Measurements from ENCODE around the gene SYNJ1. TPM values are rescaled to one million over a fixed set of nuclear protein-coding genes. Genes with fewer than 3 reads are reported as not detected.
A peak's percentile ranks its signal among the peaks of the same experiment; 100 is the strongest.

The SYNJ1 gene
- total and polyA plus RNA-seq, 9 of the 15 experiments (the other 6 are each of a cell fraction or from before 2014, with no cell fraction given): 2.4 to 10.6 (median 5.6) TPM

DNA sequence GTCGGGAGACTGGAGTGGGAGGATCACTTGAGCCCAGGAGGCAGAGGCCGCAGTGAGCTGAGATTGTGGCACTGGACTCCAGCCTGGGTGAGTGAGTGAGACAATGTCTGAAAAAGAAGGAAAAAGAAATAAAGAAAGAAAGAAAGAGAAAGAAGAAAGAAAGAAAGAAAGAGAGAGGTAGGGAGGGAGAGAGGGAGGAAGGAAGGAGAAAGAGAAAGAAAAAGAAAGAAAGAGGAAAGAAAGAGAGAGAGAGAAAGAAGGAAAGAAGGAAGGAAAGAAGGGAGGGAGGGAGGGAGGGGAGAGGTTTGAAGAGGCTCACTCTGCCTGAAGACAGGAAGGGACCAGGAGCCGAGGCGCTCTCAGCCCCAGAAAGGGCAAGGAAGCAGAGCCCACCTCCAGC is 137.7 kb downstream of the SYNJ1 start:
- 37% methylated on average over 4 of the region's 4 CpGs for WGBS (ENCODE audit: insufficient coverage, low coverage, missing lambda C conversion rate)
- H3K36me3 ChIP-seq (ENCODE audit: control insufficient read depth, insufficient read depth, low read length): no peaks in the 10 kb centered on the region; the same call in 2 of the 3 replicates
- H3K4me3 ChIP-seq: no peak overlapping the region
- intact Hi-C loops (cut with micrococcal nuclease) (no loop called here), in situ Hi-C loops (cut with MboI) (no loop called here)
- H3K9me3 ChIP-seq (replicated peaks; ENCODE audit: control insufficient read depth, insufficient read depth, low read depth, low read length): no peaks in the 10 kb centered on the region
- no peak overlapping the region; a peak in 1 of 4 replicates for H3K9ac ChIP-seq (ENCODE audit: insufficient read depth in 1 of 2, low read depth in 2 of 2, low read length in 2 of 2)
- POLR2A ChIA-PET: interaction anchor here (0.9 to 1.0 kb wide), 2 partner anchors 10 to 11 kb away, joined by 3 read pairs; no protein-coding TSS in a partner anchor
- DNase-seq (ENCODE audit: extremely low read depth in 1 of 4, low spot score in 3 of 4) (no peak), FAIRE-seq (no peak), ATAC-seq (no peak)
- CTCF ChIA-PET (ENCODE audit: low intra/inter-chr PET ratio): no interaction called here
- no peaks in the 10 kb centered on the region; a peak in 2 of 5 replicates for H3K27me3 ChIP-seq (ENCODE audit: control insufficient read depth in 2 of 2, insufficient read depth in 2 of 2, low read length in 2 of 2)
- BruUV-seq (replicated peaks): no TSS peak
- H2AFZ ChIP-seq (ENCODE audit: low read depth, low read length): peak overlapping the region; percentile 7; the same call in 1 of the 2 replicates
- H3K4me2 ChIP-seq (ENCODE audit: insufficient read depth, low read length): no peak overlapping the region
- TF ChIP-seq, protein P1, sequence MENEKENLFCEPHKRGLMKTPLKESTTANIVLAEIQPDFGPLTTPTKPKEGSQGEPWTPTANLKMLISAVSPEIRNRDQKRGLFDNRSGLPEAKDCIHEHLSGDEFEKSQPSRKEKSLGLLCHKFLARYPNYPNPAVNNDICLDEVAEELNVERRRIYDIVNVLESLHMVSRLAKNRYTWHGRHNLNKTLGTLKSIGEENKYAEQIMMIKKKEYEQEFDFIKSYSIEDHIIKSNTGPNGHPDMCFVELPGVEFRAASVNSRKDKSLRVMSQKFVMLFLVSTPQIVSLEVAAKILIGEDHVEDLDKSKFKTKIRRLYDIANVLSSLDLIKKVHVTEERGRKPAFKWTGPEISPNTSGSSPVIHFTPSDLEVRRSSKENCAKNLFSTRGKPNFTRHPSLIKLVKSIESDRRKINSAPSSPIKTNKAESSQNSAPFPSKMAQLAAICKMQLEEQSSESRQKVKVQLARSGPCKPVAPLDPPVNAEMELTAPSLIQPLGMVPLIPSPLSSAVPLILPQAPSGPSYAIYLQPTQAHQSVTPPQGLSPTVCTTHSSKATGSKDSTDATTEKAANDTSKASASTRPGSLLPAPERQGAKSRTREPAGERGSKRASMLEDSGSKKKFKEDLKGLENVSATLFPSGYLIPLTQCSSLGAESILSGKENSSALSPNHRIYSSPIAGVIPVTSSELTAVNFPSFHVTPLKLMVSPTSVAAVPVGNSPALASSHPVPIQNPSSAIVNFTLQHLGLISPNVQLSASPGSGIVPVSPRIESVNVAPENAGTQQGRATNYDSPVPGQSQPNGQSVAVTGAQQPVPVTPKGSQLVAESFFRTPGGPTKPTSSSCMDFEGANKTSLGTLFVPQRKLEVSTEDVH (IDR thresholded peaks at IDR 0.05; ENCODE audit: low read depth, partially characterized antibody): no peak
- TF ChIP-seq ZBTB1 (CRISPR knock-in tag; IDR thresholded peaks at IDR 0.05; ENCODE audit: borderline replicate concordance, low read depth) (no peak), HMG20B (CRISPR knock-in tag; IDR thresholded peaks at IDR 0.05) (no peak), NFE2L1 (tag; IDR thresholded peaks at IDR 0.05; ENCODE audit: borderline replicate concordance, low read depth) (no peak), TEAD1 (CRISPR knock-in tag; IDR thresholded peaks at IDR 0.05) (no peak), SNIP1 (IDR thresholded peaks at IDR 0.05; ENCODE audit: low read depth) (no peak), HNRNPL (IDR thresholded peaks at IDR 0.05; ENCODE audit: low read depth, low read length) (no peak), HLTF (IDR thresholded peaks at IDR 0.05) (0 out of 2 replicates have a peak, but pooled peaks have one; percentile 21)
- TF ChIP-seq, protein P2, sequence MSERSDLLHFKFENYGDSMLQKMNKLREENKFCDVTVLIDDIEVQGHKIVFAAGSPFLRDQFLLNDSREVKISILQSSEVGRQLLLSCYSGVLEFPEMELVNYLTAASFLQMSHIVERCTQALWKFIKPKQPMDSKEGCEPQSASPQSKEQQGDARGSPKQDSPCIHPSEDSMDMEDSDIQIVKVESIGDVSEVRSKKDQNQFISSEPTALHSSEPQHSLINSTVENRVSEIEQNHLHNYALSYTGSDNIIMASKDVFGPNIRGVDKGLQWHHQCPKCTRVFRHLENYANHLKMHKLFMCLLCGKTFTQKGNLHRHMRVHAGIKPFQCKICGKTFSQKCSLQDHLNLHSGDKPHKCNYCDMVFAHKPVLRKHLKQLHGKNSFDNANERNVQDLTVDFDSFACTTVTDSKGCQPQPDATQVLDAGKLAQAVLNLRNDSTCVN (CRISPR knock-in tag; IDR thresholded peaks at IDR 0.05): peak; percentile 71; the same call in 1 of the 2 replicates
- TF ChIP-seq, protein P3, sequence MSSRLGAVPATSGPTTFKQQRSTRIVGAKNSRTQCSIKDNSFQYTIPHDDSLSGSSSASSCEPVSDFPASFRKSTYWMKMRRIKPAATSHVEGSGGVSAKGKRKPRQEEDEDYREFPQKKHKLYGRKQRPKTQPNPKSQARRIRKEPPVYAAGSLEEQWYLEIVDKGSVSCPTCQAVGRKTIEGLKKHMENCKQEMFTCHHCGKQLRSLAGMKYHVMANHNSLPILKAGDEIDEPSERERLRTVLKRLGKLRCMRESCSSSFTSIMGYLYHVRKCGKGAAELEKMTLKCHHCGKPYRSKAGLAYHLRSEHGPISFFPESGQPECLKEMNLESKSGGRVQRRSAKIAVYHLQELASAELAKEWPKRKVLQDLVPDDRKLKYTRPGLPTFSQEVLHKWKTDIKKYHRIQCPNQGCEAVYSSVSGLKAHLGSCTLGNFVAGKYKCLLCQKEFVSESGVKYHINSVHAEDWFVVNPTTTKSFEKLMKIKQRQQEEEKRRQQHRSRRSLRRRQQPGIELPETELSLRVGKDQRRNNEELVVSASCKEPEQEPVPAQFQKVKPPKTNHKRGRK (tag; IDR thresholded peaks at IDR 0.05): peak; percentile 88
- H3K79me2 ChIP-seq (ENCODE audit: control insufficient read depth, insufficient read depth, low read length): no peaks in the 10 kb centered on the region
- H3K9me1 ChIP-seq (ENCODE audit: control insufficient read depth, insufficient read depth, low read length): no peaks in the 10 kb centered on the region
- H3K4me1 ChIP-seq (replicated peaks in 1 of 2; ENCODE audit: control insufficient read depth in 2 of 2, insufficient read depth in 2 of 2, low read length in 2 of 2): peaks cover 10 to 15% of the 10 kb centered on the region in 2 experiments; a peak in 4 of 5 replicates
- H4K20me1 ChIP-seq (replicated peaks; ENCODE audit: control insufficient read depth, insufficient read depth, low read length): no peaks in the 10 kb centered on the region
- H3K27ac ChIP-seq (ENCODE audit: extremely low read depth, low read depth, low read length): no peak overlapping the region

Data from K562 (cell line).